ENCODE results near the gene TLL1.

TLL1 gene

DNA sequence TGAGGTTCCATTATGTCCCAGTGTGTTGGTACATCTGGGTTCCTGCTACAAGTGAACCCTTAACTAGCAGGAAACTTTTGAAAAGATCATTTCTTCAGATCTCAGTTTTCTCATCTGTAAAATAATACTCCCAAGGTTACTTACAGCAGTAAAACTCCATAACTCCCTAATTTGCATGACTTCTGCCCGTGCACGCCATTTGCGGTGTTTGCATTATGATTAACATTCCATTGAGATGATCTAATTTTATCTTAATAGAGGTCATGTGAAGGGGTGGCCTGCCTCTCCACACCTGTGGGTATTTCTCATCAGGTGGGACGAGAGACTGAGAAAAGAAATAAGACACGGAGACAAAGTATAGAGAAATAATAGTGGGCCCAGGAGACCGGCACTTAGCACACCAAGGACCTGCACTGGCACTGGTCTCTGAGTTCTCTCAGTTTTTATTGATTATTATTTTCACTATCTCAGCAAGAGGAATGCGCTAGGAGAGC is 219.8 kb downstream of the TLL1 start:
- no peak overlapping the region for H3K4me3 ChIP-seq (ENCODE audit: low read depth, low read length)
- TF ChIP-seq, protein P1, sequence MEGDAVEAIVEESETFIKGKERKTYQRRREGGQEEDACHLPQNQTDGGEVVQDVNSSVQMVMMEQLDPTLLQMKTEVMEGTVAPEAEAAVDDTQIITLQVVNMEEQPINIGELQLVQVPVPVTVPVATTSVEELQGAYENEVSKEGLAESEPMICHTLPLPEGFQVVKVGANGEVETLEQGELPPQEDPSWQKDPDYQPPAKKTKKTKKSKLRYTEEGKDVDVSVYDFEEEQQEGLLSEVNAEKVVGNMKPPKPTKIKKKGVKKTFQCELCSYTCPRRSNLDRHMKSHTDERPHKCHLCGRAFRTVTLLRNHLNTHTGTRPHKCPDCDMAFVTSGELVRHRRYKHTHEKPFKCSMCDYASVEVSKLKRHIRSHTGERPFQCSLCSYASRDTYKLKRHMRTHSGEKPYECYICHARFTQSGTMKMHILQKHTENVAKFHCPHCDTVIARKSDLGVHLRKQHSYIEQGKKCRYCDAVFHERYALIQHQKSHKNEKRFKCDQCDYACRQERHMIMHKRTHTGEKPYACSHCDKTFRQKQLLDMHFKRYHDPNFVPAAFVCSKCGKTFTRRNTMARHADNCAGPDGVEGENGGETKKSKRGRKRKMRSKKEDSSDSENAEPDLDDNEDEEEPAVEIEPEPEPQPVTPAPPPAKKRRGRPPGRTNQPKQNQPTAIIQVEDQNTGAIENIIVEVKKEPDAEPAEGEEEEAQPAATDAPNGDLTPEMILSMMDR (IDR thresholded peaks at IDR 0.05; ENCODE audit: borderline replicate concordance, insufficient read depth, low read depth, low read length) = no peak

DNA sequence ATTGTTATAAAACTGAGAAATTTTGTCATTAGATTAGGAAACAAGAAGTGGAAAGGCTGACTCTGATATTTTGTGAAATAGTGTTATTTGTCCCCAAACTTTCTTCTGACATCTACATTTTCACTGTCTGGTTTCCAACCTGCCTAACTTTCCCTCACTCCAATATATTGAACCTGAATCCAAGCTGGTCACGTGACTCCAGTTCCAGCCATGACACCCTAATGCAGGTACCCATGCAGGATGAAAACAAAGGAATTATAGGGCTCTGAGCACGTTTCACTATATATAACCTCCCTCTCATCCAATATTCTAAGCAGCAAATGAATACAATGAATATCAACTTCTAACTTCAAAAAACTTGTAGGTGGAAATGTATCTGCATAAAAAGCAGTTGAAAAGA is 231.6 kb downstream of the TLL1 start:
- TF ChIP-seq, protein P1 (IDR thresholded peaks at IDR 0.05; ENCODE audit: borderline replicate concordance, insufficient read depth, low read depth, low read length) = no peak
- no peak overlapping the region for H3K4me3 ChIP-seq (ENCODE audit: low read depth, low read length)

DNA sequence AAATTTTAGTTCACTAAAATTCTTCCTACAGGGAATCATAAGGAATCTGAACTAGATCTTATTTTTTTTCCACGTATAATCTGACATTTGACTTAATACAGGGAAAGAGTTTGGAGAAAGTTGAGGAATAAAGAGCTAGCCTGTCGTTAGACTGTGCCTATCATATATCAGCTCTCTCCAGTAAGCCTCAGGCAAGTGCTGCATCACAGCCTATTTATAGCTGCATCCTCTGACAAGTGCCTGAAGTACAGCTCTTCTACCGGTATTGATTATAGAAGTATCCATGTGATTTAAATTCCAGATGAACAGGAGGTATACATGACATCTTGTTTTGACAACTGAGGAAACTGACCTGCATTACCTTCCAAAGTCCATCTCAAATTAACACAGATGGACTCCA is 248.9 kb downstream of the TLL1 start:
- TF ChIP-seq, protein P1 (IDR thresholded peaks at IDR 0.05; ENCODE audit: borderline replicate concordance, insufficient read depth, low read depth, low read length) = no peak
- no peak overlapping the region for H3K4me3 ChIP-seq (ENCODE audit: low read depth, low read length)

DNA sequence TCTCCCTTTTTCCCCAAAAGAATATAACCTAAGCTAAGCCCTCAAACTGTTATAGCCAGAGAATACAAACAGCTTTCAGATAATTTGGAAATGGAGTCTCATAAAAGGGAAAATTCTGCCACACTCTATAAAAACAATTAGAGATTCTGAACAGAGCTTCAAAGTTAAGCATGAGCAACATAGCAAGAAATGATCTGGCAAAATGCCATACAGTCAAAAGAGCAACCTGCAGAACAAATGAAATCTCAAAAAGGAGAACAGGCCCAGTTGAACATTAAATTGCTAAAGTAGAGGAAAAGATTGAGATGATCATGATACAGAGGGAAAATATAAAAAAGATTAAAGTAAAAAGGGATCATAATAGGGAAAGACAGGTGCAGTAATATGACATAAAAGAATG is 250.5 kb downstream of the TLL1 start:
- no peak overlapping the region for H3K4me3 ChIP-seq (ENCODE audit: low read depth, low read length)
- TF ChIP-seq, protein P1 (IDR thresholded peaks at IDR 0.05; ENCODE audit: borderline replicate concordance, insufficient read depth, low read depth, low read length) = no peak

DNA sequence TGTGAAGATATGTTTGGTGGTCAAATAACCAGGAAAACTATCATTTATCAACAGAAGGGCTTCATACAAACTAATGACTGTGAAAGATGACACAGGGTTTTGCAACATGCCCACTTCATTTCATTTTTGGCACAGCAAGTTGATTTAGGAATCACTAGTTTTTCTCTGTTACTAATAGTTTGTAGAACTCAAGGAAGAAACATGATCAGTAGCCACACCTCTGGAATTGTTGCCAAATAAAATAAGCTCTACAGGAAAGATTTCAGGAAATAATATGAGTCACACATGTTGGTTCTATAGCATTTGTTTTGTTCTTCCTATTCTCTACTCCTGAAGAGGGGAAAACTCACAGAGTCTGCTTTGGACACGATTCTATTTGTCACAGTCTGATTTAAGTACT is 255.4 kb downstream of the TLL1 start:
- TF ChIP-seq, protein P1 (IDR thresholded peaks at IDR 0.05; ENCODE audit: borderline replicate concordance, insufficient read depth, low read depth, low read length) = no peak
- no peak overlapping the region for H3K4me3 ChIP-seq (ENCODE audit: low read depth, low read length)

DNA sequence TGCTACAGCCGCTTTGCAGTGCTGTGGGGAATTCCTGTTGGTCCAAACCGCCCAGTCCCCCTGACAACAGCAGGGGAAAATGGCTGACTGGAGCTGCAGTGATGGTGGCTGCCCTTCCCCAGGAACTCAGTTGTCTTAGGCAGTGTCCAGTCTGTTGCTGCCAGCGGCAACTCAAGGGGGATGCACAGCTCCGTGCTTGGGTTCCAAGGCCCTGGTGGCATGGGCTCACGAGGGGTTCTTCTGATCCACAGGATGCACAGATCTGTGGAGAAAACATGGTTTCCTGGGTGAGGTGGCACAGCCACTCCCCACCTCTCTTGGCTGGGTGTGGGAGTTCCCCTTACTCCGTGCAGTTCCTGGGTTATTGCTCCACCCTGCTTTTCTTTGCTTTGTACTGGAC is 261.2 kb downstream of the TLL1 start:
- no peak overlapping the region for H3K4me3 ChIP-seq (ENCODE audit: low read depth, low read length)
- TF ChIP-seq, protein P1 (IDR thresholded peaks at IDR 0.05; ENCODE audit: borderline replicate concordance, insufficient read depth, low read depth, low read length) = no peak

DNA sequence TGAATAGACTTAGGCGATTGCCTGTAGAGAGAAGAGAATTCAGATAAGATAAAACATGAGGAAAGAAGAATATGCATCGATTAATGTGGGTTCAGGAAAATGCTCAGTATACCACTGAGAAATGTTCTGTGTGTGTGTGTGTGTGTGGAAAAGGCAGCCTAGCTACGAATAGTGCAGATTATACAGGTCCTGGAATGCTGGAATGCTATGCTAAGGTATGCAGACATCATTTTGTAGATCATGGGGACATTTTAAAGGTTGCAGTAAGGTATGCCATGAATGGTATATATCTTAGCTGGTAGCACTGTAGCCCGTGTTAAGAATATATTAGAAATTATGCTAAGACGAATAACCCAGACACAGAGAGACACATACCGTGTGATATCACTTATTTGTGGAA is 267.9 kb downstream of the TLL1 start:
- H3K4me3 ChIP-seq (ENCODE audit: low read depth, low read length) = no peak overlapping the region
- TF ChIP-seq, protein P1 (IDR thresholded peaks at IDR 0.05; ENCODE audit: borderline replicate concordance, insufficient read depth, low read depth, low read length) = no peak

Data from GM12875 (cell line).